Measurements from ENCODE around the gene KCTD3.

DNA sequence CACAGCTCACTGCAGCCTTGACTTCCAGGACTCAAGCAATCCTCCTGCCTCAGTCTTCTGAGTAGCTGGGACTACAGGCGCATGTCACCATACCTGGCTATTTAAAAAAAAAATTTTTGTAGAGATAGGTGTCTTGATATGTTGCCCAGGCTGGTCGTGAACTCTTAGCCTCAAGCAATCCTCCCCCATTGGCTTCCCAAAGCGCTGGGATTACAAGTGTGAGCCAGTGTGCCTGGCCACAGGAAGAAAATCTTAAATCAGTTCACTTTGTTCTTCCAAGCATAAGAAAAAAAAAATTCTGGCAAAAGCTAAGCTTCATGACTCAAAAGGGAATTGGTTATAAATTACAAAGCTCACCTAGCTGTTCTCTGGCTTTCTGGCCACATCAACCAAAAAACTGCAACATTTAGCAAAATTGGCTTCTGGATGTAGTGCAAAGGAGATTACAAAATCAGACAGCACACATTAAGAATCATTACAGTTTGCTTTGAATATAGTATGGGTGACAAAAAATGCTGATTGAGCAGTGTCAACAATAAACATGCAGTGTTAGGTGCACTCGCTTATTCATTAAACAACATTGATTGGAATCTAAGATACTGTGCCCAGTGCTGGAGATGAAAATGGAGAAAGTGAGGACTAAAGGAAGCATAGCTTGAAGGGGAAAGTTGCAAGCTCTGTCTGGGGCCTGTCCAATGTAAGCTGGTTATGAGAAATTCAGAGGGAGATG, 76.7 kb downstream of the KCTD3 start:
- TF ChIP-seq POLR2A (IDR thresholded peaks at IDR 0.05; ENCODE audit: low read depth) (no peak), POLR2AphosphoS5 (IDR thresholded peaks at IDR 0.05) (no peak), EP300 (IDR thresholded peaks at IDR 0.05) (no peak)
- TF ChIP-seq, protein P1, sequence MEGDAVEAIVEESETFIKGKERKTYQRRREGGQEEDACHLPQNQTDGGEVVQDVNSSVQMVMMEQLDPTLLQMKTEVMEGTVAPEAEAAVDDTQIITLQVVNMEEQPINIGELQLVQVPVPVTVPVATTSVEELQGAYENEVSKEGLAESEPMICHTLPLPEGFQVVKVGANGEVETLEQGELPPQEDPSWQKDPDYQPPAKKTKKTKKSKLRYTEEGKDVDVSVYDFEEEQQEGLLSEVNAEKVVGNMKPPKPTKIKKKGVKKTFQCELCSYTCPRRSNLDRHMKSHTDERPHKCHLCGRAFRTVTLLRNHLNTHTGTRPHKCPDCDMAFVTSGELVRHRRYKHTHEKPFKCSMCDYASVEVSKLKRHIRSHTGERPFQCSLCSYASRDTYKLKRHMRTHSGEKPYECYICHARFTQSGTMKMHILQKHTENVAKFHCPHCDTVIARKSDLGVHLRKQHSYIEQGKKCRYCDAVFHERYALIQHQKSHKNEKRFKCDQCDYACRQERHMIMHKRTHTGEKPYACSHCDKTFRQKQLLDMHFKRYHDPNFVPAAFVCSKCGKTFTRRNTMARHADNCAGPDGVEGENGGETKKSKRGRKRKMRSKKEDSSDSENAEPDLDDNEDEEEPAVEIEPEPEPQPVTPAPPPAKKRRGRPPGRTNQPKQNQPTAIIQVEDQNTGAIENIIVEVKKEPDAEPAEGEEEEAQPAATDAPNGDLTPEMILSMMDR (IDR thresholded peaks at IDR 0.05): no peak

Data from esophagus muscularis mucosa (tissue), 4 donors.